NB4 (cell line): ENCODE data around the gene MAP4.

Experiments
- DNase-seq: peaks from one replicate; pipeline ENCODE4 v3.0.0; 2010; ENCODE audit warnings: low read depth
- H3K4me3 ChIP-seq: one replicate; pipeline ENCODE4 v1.5.1; 2011; ENCODE audit warnings: mild to moderate bottlenecking, low read depth, low read length, moderate library complexity
- MAX ChIP-seq: IDR thresholded peaks from 2 replicates; pipeline ENCODE4 v1.6.1; 2011; ENCODE audit warnings: low read depth, low read length
- MYC ChIP-seq: IDR thresholded peaks from 2 replicates; pipeline ENCODE4 v1.6.1; 2011; ENCODE audit warnings: low read depth, low read length
- POLR2A ChIP-seq: IDR thresholded peaks from 2 replicates; pipeline ENCODE4 v1.6.1; 2011; ENCODE audit warnings: mild to moderate bottlenecking; ENCODE audit not compliant: insufficient read length; ENCODE audit errors: extremely low read depth
- TF ChIP-seq, protein P1 (sequence below): IDR thresholded peaks from one replicate; pipeline ENCODE4 v1.5.1; 2012; ENCODE audit warnings: low read depth, low read length

MAP4 gene

GRCh38 chr3:48030188-48030587 is 14.0 kb upstream of the MAP4 start:
- no peak for DNase-seq
- TF ChIP-seq MYC (no peak), MAX (no peak), POLR2A (no peak)
- TF ChIP-seq, protein P1, sequence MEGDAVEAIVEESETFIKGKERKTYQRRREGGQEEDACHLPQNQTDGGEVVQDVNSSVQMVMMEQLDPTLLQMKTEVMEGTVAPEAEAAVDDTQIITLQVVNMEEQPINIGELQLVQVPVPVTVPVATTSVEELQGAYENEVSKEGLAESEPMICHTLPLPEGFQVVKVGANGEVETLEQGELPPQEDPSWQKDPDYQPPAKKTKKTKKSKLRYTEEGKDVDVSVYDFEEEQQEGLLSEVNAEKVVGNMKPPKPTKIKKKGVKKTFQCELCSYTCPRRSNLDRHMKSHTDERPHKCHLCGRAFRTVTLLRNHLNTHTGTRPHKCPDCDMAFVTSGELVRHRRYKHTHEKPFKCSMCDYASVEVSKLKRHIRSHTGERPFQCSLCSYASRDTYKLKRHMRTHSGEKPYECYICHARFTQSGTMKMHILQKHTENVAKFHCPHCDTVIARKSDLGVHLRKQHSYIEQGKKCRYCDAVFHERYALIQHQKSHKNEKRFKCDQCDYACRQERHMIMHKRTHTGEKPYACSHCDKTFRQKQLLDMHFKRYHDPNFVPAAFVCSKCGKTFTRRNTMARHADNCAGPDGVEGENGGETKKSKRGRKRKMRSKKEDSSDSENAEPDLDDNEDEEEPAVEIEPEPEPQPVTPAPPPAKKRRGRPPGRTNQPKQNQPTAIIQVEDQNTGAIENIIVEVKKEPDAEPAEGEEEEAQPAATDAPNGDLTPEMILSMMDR, result no peak
- H3K4me3 ChIP-seq, result no peak overlapping the region

DNA sequence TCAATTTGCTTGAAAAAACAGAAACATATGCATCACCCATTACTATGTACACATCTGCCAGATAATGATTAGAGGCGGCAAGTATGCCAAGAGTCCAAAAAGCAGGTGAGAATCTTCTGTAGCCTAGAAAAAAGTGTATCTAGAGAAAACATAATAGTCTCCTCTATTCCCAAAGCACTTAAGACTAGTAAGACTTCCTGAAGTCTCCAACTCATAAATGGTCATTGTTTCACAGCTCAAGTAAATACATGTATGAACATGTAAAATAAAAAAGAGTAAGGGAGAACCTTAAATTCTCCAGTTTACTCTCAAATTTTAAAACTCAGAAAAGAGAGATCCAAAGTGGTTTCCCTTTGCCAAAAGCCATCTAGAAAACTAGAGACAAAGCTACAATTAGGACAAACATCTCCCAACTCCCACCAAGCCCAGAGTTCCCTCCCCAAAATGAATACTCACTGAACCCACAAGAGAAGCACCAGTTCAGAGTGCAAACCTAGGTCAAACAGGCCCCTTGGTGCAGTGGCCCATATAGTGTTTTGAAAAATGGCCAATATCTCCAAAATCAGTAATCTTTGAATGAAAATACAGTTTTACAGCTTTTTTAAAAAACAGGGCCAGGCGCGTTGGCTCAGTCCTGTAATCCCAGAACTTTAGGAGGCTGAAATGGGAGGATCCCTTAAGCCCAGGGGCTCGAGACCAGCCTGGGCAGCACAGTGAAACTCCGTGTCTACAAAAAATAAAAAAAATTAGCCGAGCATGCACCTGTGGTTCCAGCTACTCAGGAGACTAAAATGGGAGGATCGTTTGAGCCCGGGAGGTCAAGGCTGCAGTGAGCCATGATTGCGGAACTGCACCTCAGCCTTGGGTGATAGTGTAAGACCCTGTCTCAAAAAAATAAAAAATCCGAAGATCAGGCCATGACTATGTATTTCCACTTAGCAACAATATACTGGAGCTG is 11.0 kb upstream of the MAP4 start:
- H3K4me3 ChIP-seq, result no peak overlapping the region
- TF ChIP-seq POLR2A, result no peak
- TF ChIP-seq MYC, result no peak
- TF ChIP-seq, protein P1, result no peak
- TF ChIP-seq MAX, result no peak
- no peak for DNase-seq

GRCh38 chr3:48026098-48026497 is 9.9 kb upstream of the MAP4 start:
- no peak for TF ChIP-seq MAX
- no peak for TF ChIP-seq POLR2A
- no peak for TF ChIP-seq MYC
- TF ChIP-seq, protein P1, result no peak
- no peak for DNase-seq
- no peak overlapping the region for H3K4me3 ChIP-seq

GRCh38 chr3:48024401-48024800 is 8.2 kb upstream of the MAP4 start:
- no peak for DNase-seq
- no peak overlapping the region for H3K4me3 ChIP-seq
- TF ChIP-seq MAX, result no peak
- no peak for TF ChIP-seq POLR2A
- TF ChIP-seq, protein P1, result no peak
- no peak for TF ChIP-seq MYC

DNA sequence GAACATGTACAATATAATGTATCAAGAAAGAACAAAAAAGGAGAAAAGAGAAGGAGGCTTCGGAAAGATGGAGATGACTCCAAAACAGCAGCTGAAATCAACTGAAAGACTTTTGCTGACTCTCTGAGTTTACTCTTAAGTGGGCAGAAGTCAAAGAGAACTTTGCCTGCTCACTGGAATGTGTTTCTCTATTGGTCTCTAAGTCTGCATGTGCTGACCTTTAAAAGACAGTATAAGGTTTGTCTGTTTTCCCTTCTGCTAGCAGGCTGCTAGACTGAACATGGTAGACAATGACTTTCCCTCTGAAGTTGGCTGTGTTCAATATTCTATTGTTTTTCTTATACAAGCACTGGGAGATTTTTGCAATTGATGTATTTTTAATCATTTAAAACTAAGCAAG is 7.2 kb upstream of the MAP4 start:
- H3K4me3 ChIP-seq, result no peak overlapping the region
- DNase-seq, result no peak
- no peak for TF ChIP-seq POLR2A
- TF ChIP-seq MAX, result no peak
- TF ChIP-seq MYC, result no peak
- TF ChIP-seq, protein P1, result no peak
